Measurements from ENCODE around the gene CSNK2B.

The CSNK2B gene

GRCh38 chr6:31665501-31666336 is at the start of gene CSNK2B:
Gene CSNK2B, plus strand, starts transcription at chr6:31666080. Its CDS starts 752 bp downstream, at chr6:31666832.
- DNase-seq, result peak; percentile 100

GRCh38 chr6:31617010-31617409 is 48.9 kb upstream of the CSNK2B start:
- DNase-seq, result no peak

GRCh38 chr6:31619805-31620585 is 45.9 kb upstream of the CSNK2B start:
- peak; percentile 98 for DNase-seq

- no peak for DNase-seq
Observed at GRCh38 chr6:31620586-31621319, 45.1 kb upstream of the CSNK2B start, which contains the start of gene PRRC2A. Gene PRRC2A, plus strand, starts transcription at chr6:31620715. Its CDS starts 2,075 bp downstream, at chr6:31622790.

GRCh38 chr6:31621320-31621939 is 44.5 kb upstream of the CSNK2B start:
- no peak for DNase-seq

- no peak for DNase-seq
Observed at GRCh38 chr6:31621991-31622390, 43.9 kb upstream of the CSNK2B start.

GRCh38 chr6:31622684-31623091 is 43.2 kb upstream of the CSNK2B start:
- DNase-seq, result no peak

- no peak for DNase-seq
Observed at GRCh38 chr6:31624070-31624469, 41.8 kb upstream of the CSNK2B start.

- DNase-seq, result no peak
Observed at GRCh38 chr6:31626952-31627351, 38.9 kb upstream of the CSNK2B start.

- DNase-seq, result no peak
Observed at GRCh38 chr6:31627690-31628287, 38.1 kb upstream of the CSNK2B start.

GRCh38 chr6:31629014-31629413 is 36.9 kb upstream of the CSNK2B start:
- DNase-seq, result no peak

GRCh38 chr6:31630177-31630934 is 35.5 kb upstream of the CSNK2B start:
- no peak for DNase-seq

GRCh38 chr6:31631209-31631608 is 34.7 kb upstream of the CSNK2B start:
- no peak for DNase-seq

GRCh38 chr6:31631681-31632278 is 34.1 kb upstream of the CSNK2B start:
- no peak for DNase-seq

GRCh38 chr6:31632279-31632946 is 33.5 kb upstream of the CSNK2B start:
- no peak for DNase-seq

GRCh38 chr6:31633447-31633846 is 32.4 kb upstream of the CSNK2B start:
- no peak for DNase-seq

- no peak for DNase-seq
Observed at GRCh38 chr6:31634131-31634530, 31.7 kb upstream of the CSNK2B start.

GRCh38 chr6:31634969-31635575 is 30.8 kb upstream of the CSNK2B start:
- no peak for DNase-seq

- DNase-seq, result no peak
Observed at GRCh38 chr6:31636698-31637596, 28.9 kb upstream of the CSNK2B start.
